ENCODE data around the gene AKAP13. TPM values are rescaled to one million over a fixed set of nuclear protein-coding genes. Genes with fewer than 3 reads are reported as not detected.

Gene AKAP13
- total RNA-seq, 1 experiment from 2014 or later: 47.3 TPM

- H3K27me3 Mint-ChIP-seq (ENCODE audit: low read depth): no peaks in the 10 kb centered on the region
- H4K5ac ChIP-seq (ENCODE audit: insufficient read length, low read depth, low read length): no peak overlapping the region
- H2BK20ac ChIP-seq (ENCODE audit: low read depth, low read length, poor library complexity, severe bottlenecking): no peak overlapping the region
- no CpG with 5 or more reads among the region's 3 CpGs for WGBS (ENCODE audit: extremely low coverage, insufficient read length, low lambda C conversion rate)
- no peak overlapping the region for H3K27ac ChIP-seq (ENCODE audit: insufficient read length, low read depth, low read length)
- no peaks in the 10 kb centered on the region for H3K23me2 ChIP-seq (ENCODE audit: insufficient read length, low read depth, low read length, poor library complexity, severe bottlenecking)
- H2BK12ac ChIP-seq (ENCODE audit: insufficient read length, low read depth, low read length): no peak overlapping the region
- H3K23ac ChIP-seq (ENCODE audit: insufficient read length, low read depth, low read length): no peak overlapping the region
- H3K56ac ChIP-seq (ENCODE audit: insufficient read length, low read depth, low read length): no peak overlapping the region
- H3T11ph ChIP-seq (ENCODE audit: low read length): no peak overlapping the region
- no peaks in the 10 kb centered on the region for H3K9me3 ChIP-seq (ENCODE audit: control insufficient read depth, low read depth, low read length)
- H2BK15ac ChIP-seq (ENCODE audit: low read depth, low read length): no peak overlapping the region
- H3K4me2 ChIP-seq (ENCODE audit: insufficient read depth, insufficient read length, low read length): no peak overlapping the region
- no peak overlapping the region for H3K18ac ChIP-seq (ENCODE audit: insufficient read length, low read depth, low read length)
- peaks cover 2% of the 10 kb centered on the region; the same call in 1 of the 2 replicates for H3K79me2 ChIP-seq (ENCODE audit: insufficient read depth, low read length)
- no peaks in the 10 kb centered on the region; a peak in 2 of 7 replicates for H3K36me3 Mint-ChIP-seq (ENCODE audit: insufficient read depth in 1 of 3, low read depth in 3 of 3)
- H3K79me1 ChIP-seq (ENCODE audit: insufficient read depth, low read depth, low read length, poor library complexity, severe bottlenecking): peaks cover 8% of the 10 kb centered on the region
- H3K4me3 Mint-ChIP-seq: no peak overlapping the region
- H3K9me3 Mint-ChIP-seq: peaks cover 0 to 5% of the 10 kb centered on the region in 2 experiments; a peak in 1 of 5 replicates
- no peak overlapping the region for H4K91ac ChIP-seq (ENCODE audit: insufficient read length, low read depth, low read length)
- peak overlapping the region in 1 of 3 experiments; percentile 44; a peak in 1 of 7 replicates for H3K27ac Mint-ChIP-seq
- no peak overlapping the region for H3K14ac ChIP-seq (ENCODE audit: insufficient read depth, low read length)
- H2BK120ac ChIP-seq (ENCODE audit: low read depth, low read length, poor library complexity, severe bottlenecking): no peak overlapping the region
- no peak overlapping the region for H2BK5ac ChIP-seq (ENCODE audit: insufficient read length, low read length)
- peaks cover 25 to 37% of the 10 kb centered on the region in 2 experiments for H3K4me1 Mint-ChIP-seq
- peaks cover 7% of the 10 kb centered on the region; the same call in 1 of the 2 replicates for H3K4me1 ChIP-seq (ENCODE audit: insufficient read depth, low read length)
- no peak for DNase-seq
- H3K9ac ChIP-seq (ENCODE audit: extremely low read depth, insufficient read length, low read length): no peak overlapping the region
- H4K8ac ChIP-seq (replicated peaks; ENCODE audit: insufficient read length, low read depth, low read length): no peak overlapping the region
- TF ChIP-seq CTCF (conservative IDR thresholded peaks at IDR 0.05): no peak
- no peak overlapping the region for H2AK5ac ChIP-seq (ENCODE audit: insufficient read length, low read length)
- no peaks in the 10 kb centered on the region for H3K27me3 ChIP-seq (ENCODE audit: insufficient read depth, low read length)
- H2AFZ ChIP-seq (ENCODE audit: low read length): no peak overlapping the region
- H3K4ac ChIP-seq (ENCODE audit: low read depth, low read length): no peak overlapping the region
- H4K20me1 ChIP-seq (ENCODE audit: control insufficient read depth, insufficient read depth, insufficient read length): no peaks in the 10 kb centered on the region
These were observed 49.1 kb downstream of the AKAP13 start for GRCh38 chr15:85429522-85429921.
